Panc1 (cell line): Measurements from ENCODE around the gene PRPF4. TPM values are rescaled to one million over a fixed set of nuclear protein-coding genes. Genes with fewer than 3 reads are reported as not detected.

Experiments
- ATAC-seq: fragments of 200-7000 bp; cut with Tn5 transposase; 2 replicates; pipeline ENCODE4 v1.9.1; 2020; ENCODE audit warnings: mild to moderate bottlenecking, moderate library complexity
- BruUV-seq: library from RNA; stranded (reverse); fragments of 400-500 nt; replicated peaks from 2 replicates; lab custom pipeline; 2021; lab: Mats Ljungman, UMichigan
- CTCF ChIA-PET: fragments of 300-600 bp; sonication (Branson Sonifier 250); formaldehyde crosslinking; loops from one replicate; lab custom pipeline; 2022; ENCODE audit warnings: antibody characterized with exemption; lab: Charles Lee
- POLR2A ChIA-PET: fragments of 300-600 bp; sonication (Branson Sonifier 250); formaldehyde crosslinking; loops from one replicate; lab custom pipeline; 2022; ENCODE audit warnings: antibody characterized with exemption; lab: Charles Lee
- DNase-seq: peaks from one replicate; pipeline ENCODE4 v3.0.0-alpha.2; 2010; ENCODE audit warnings: low read depth, low spot score
- H3K27ac ChIP-seq: 2 replicates; pipeline ENCODE4 v1.5.1; 2011; ENCODE audit warnings: mild to moderate bottlenecking, low read length, inconsistent platforms
- H3K27me3 ChIP-seq: fragments of 200-500 bp; sonication (Bioruptor generic); 2 replicates; pipeline ENCODE4 v1.6.0; 2014; ENCODE audit warnings: low read length, inconsistent platforms; ENCODE audit not compliant: control insufficient read depth, insufficient read depth
- H3K36me3 ChIP-seq: fragments of 200-500 bp; sonication (Bioruptor generic); 2 replicates; pipeline ENCODE4 v1.5.1; 2014; ENCODE audit warnings: inconsistent platforms, mild to moderate bottlenecking, low read length, moderate library complexity; ENCODE audit not compliant: control insufficient read depth, insufficient read depth
- H3K4me1 ChIP-seq: 2 replicates; pipeline ENCODE4 v1.5.1; 2011; ENCODE audit warnings: inconsistent platforms, mild to moderate bottlenecking, low read length, moderate library complexity; ENCODE audit not compliant: control insufficient read depth, insufficient read depth
- H3K4me3 ChIP-seq, 2 experiments: 2 replicates each; pipeline ENCODE4 v1.5.1; 2011 to 2012; ENCODE audit warnings: low read depth in 2 of 2, low read length in 2 of 2, mild to moderate bottlenecking in 2 of 2, inconsistent platforms in 1 of 2, moderate library complexity in 1 of 2
- H3K9me3 ChIP-seq: fragments of 200-500 bp; sonication (Bioruptor generic); 2 replicates; pipeline ENCODE4 v1.5.1; 2014; ENCODE audit warnings: low read depth, mild to moderate bottlenecking, inconsistent platforms, low read length, moderate library complexity; ENCODE audit not compliant: control insufficient read depth, insufficient read depth
- CTCF ChIP-seq: fragments of 450-650 bp; IDR thresholded peaks from 2 replicates; pipeline ENCODE4 v1.5.1; 2017; ENCODE audit warnings: mild to moderate bottlenecking
- POLR2AphosphoS5 ChIP-seq: IDR thresholded peaks from 2 replicates; pipeline ENCODE4 v1.6.1; 2012; ENCODE audit warnings: mild to moderate bottlenecking, low read depth, low read length, moderate library complexity
- REST ChIP-seq, 2 experiments: IDR thresholded peaks; 2 replicates each; pipeline ENCODE4 v1.6.1; 2011 to 2012; ENCODE audit warnings: low read depth in 2 of 2, control low read depth in 1 of 2, low read length in 1 of 2, mild to moderate bottlenecking in 1 of 2, moderate library complexity in 1 of 2; ENCODE audit not compliant: insufficient read depth in 1 of 2
- SIN3A ChIP-seq: IDR thresholded peaks from 2 replicates; pipeline ENCODE4 v1.6.1; 2012; ENCODE audit warnings: low read depth, mild to moderate bottlenecking, low read length, moderate library complexity, borderline replicate concordance; ENCODE audit not compliant: insufficient read depth
- TCF7L2 ChIP-seq: IDR thresholded peaks from 2 replicates; pipeline ENCODE4 v1.6.1; 2011; ENCODE audit warnings: mild to moderate bottlenecking, low read depth, low read length, inconsistent platforms
- in situ Hi-C: cut with HindIII; loops from 2 replicates; pipeline ENCODE4 v1.10.0; 2016; ENCODE audit warnings: low sequenced_read_pairs, low pct_unique_long_range_greater_than_20kb
- intact Hi-C: fragments of 100-400 bp; cut with micrococcal nuclease; formaldehyde crosslinking; loops from one replicate; pipeline ENCODE4 v1.10.0; 2022; ENCODE audit not compliant: unreplicated experiment
- total RNA-seq: library from RNA; stranded (reverse); gene quantifications from one replicate; pipeline ENCODE4 v1.2.1, GENCODE V29; 2021; ENCODE audit not compliant: unreplicated experiment

PRPF4 gene
- total RNA-seq, 1 experiment from 2014 or later, result 28.9 TPM

- ChIA-PET CTCF (no interaction called here), POLR2A (no interaction called here)
- intact Hi-C loops (no loop called here), in situ Hi-C loops (no loop called here)
- no peak for ATAC-seq
- Histone ChIP-seq H3K4me3 (no peak overlapping the region), H3K36me3 (no peaks in the 10 kb centered on the region), H3K4me1 (no peaks in the 10 kb centered on the region), H3K9me3 (no peaks in the 10 kb centered on the region), H3K27me3 (no peaks in the 10 kb centered on the region), H3K27ac (no peak overlapping the region)
- no TSS peak for BruUV-seq
- DNase-seq, result no peak
- TF ChIP-seq POLR2AphosphoS5, result no peak
- no peak for TF ChIP-seq SIN3A
- TF ChIP-seq REST (IDR thresholded peaks at IDR 0.05; ENCODE audit: insufficient read depth in 1 of 2, low read depth in 2 of 2, low read length in 1 of 2), result no peak
- TF ChIP-seq CTCF, result no peak
- TF ChIP-seq TCF7L2, result no peak
Observed at GRCh38 chr9:113328045-113328782, 52.8 kb downstream of the PRPF4 start.

- H3K9me3 ChIP-seq, result no peaks in the 10 kb centered on the region
- in situ Hi-C loops (no loop called here), intact Hi-C loops (no loop called here)
- no peaks in the 10 kb centered on the region for H3K27me3 ChIP-seq
- no peak for ATAC-seq
- H3K4me1 ChIP-seq, result no peaks in the 10 kb centered on the region
- H3K4me3 ChIP-seq, result no peak overlapping the region
- no peaks in the 10 kb centered on the region for H3K36me3 ChIP-seq
- CTCF ChIA-PET, result no interaction called here
- TF ChIP-seq POLR2AphosphoS5, result no peak
- TF ChIP-seq TCF7L2, result no peak
- no peak for TF ChIP-seq REST (IDR thresholded peaks at IDR 0.05; ENCODE audit: insufficient read depth in 1 of 2, low read depth in 2 of 2, low read length in 1 of 2)
- no peak for TF ChIP-seq SIN3A
- no peak for TF ChIP-seq CTCF
- BruUV-seq, result no TSS peak
- POLR2A ChIA-PET, result no interaction called here
- no peak overlapping the region for H3K27ac ChIP-seq
- DNase-seq, result no peak
Observed at GRCh38 chr9:113331780-113332179, 56.3 kb downstream of the PRPF4 start.
